ENCODE data around the gene AIF1. TPM values are rescaled to one million over a fixed set of nuclear protein-coding genes. Genes with fewer than 3 reads are reported as not detected.
A peak's percentile ranks its signal among the peaks of the same experiment; 100 is the strongest.
"Not testable (repeated sequence)": the region's sequence is repeated elsewhere in the genome, so short reads cannot be mapped to it uniquely, and the experiment has no call there.

Gene AIF1
- total and polyA plus RNA-seq, 3 experiments from 2014 or later, result 33.2 to 35.6 (median 35.6) TPM

- not testable (repeated sequence) for DNase-seq; H3K27ac ChIP-seq (ENCODE audit: low read depth, low read length); H3K9me3 Mint-ChIP-seq; H3K9me3 ChIP-seq (ENCODE audit: low read length); H3K4me3 ChIP-seq (ENCODE audit: low read length); H3K27me3 ChIP-seq (ENCODE audit: insufficient read depth, low read length, poor library complexity, severe bottlenecking); H3K36me3 ChIP-seq (ENCODE audit: insufficient read depth, low read length); H3K27me3 Mint-ChIP-seq; H3K36me3 Mint-ChIP-seq
- H3K4me1 ChIP-seq (ENCODE audit: insufficient read depth, low read length), result peaks cover 71% of the 10 kb centered on the region
- Mint-ChIP-seq H3K27ac (peak overlapping the region in 7 of 8 donors; percentile 57 to 99 (median 88)), H3K4me1 (peaks cover 56 to 90% (median 85%) of the 10 kb centered on the region in 3 donors), H3K4me3 (peak overlapping the region in 4 of 7 donors; percentile 29 to 96 (median 88))
- CTCF ChIA-PET, result interaction anchor here (19.7 to 22.0 kb wide), 2 partner anchors 9 to 35 kb away, joined by 576 to 692 read pairs; partner anchors contain the start of genes ATP6V1G2, DDX39B, LST1 and LTA
- POLR2A ChIA-PET, result interaction anchor here (1.8 kb wide), 1 partner anchor 9 kb away, joined by 5 read pairs; the partner anchor contains the start of gene LTB
Observed at GRCh38 chr6:31590691-31591090, 24.3 kb upstream of the AIF1 start.

- Mint-ChIP-seq H3K27ac (peak overlapping the region; percentile 82 to 98 (median 93)), H3K4me1 (peaks cover 50 to 89% (median 80%) of the 10 kb centered on the region in 3 donors), H3K27me3 (peaks cover 0 to 2% of the 10 kb centered on the region in 2 donors), H3K9me3 (no peaks in the 10 kb centered on the region), H3K4me3 (peak overlapping the region; percentile 73 to 96 (median 89)), H3K36me3 (peaks cover 2 to 8% (median 4%) of the 10 kb centered on the region in 3 donors)
- H3K27ac ChIP-seq (ENCODE audit: low read depth, low read length), result peak overlapping the region; percentile 11
- peak overlapping the region; percentile 49 for H3K4me3 ChIP-seq (ENCODE audit: low read length)
- H3K9me3 ChIP-seq (ENCODE audit: low read length), result no peaks in the 10 kb centered on the region
- no peaks in the 10 kb centered on the region for H3K36me3 ChIP-seq (ENCODE audit: insufficient read depth, low read length)
- CTCF ChIA-PET, result interaction anchor here (0.7 to 22.0 kb wide), 4 partner anchors 11 to 98 kb away, joined by 3 to 692 read pairs (median 300); partner anchors contain the start of genes ATP6V1G2, DDX39B, LST1 and LTB
- POLR2A ChIA-PET, result interaction anchor here (0.7 to 3.3 kb wide), 7 partner anchors 10 to 77 kb away, joined by 3 to 70 read pairs (median 5); partner anchors contain the start of genes BAG6, LTB and LY6G5B
- DNase-seq, result no peak
- no peaks in the 10 kb centered on the region for H3K27me3 ChIP-seq (ENCODE audit: insufficient read depth, low read length, poor library complexity, severe bottlenecking)
- peaks cover 70% of the 10 kb centered on the region for H3K4me1 ChIP-seq (ENCODE audit: insufficient read depth, low read length)
Observed at GRCh38 chr6:31592396-31592771, 22.6 kb upstream of the AIF1 start.

GRCh38 chr6:31597006-31597405, 18.0 kb upstream of the AIF1 start:
- ChIA-PET CTCF (interaction anchor here (0.6 to 22.0 kb wide), 17 partner anchors 14 to 226 kb away, joined by 3 to 692 read pairs (median 5); partner anchors contain the start of genes ATP6V1G2, DDX39B, LST1 and LTA), POLR2A (interaction anchor here (0.6 to 4.8 kb wide), 8 partner anchors 15 to 102 kb away, joined by 3 to 91 read pairs (median 3); partner anchors contain the start of genes ATP6V1G2, LTB and NFKBIL1)
- Histone ChIP-seq H3K27me3 (ENCODE audit: insufficient read depth, low read length, poor library complexity, severe bottlenecking) (no peaks in the 10 kb centered on the region), H3K4me1 (ENCODE audit: insufficient read depth, low read length) (peaks cover 55% of the 10 kb centered on the region), H3K36me3 (ENCODE audit: insufficient read depth, low read length) (no peaks in the 10 kb centered on the region), H3K9me3 (ENCODE audit: low read length) (no peaks in the 10 kb centered on the region), H3K27ac (ENCODE audit: low read depth, low read length) (no peak overlapping the region), H3K4me3 (ENCODE audit: low read length) (no peak overlapping the region)
- H3K4me3 Mint-ChIP-seq, result peak overlapping the region in 6 of 7 donors; percentile 19 to 66 (median 40)
- H3K36me3 Mint-ChIP-seq, result no peaks in the 10 kb centered on the region
- H3K9me3 Mint-ChIP-seq, result no peaks in the 10 kb centered on the region
- peak in 3 of 5 donors; percentile 64 to 80 (median 67) for DNase-seq
- peaks cover 0 to 2% of the 10 kb centered on the region in 2 donors for H3K27me3 Mint-ChIP-seq
- H3K4me1 Mint-ChIP-seq, result peaks cover 38 to 54% (median 50%) of the 10 kb centered on the region in 3 donors
- peak overlapping the region in 7 of 8 donors; percentile 48 to 86 (median 73) for H3K27ac Mint-ChIP-seq

- ChIA-PET POLR2A (no interaction called here), CTCF (interaction anchor here (1.3 kb wide), 1 partner anchor 9 kb away, joined by 8 read pairs; no protein-coding TSS in a partner anchor)
- H3K27me3 ChIP-seq (ENCODE audit: insufficient read depth, low read length, poor library complexity, severe bottlenecking), result no peaks in the 10 kb centered on the region
- H3K27ac ChIP-seq (ENCODE audit: low read depth, low read length), result no peak overlapping the region
- no peak overlapping the region for H3K4me3 Mint-ChIP-seq
- no peak for DNase-seq
- no peaks in the 10 kb centered on the region for H3K9me3 Mint-ChIP-seq
- no peaks in the 10 kb centered on the region for H3K4me1 Mint-ChIP-seq
- H3K36me3 Mint-ChIP-seq, result peaks cover 0 to 1% (median 0%) of the 10 kb centered on the region in 3 donors
- no peaks in the 10 kb centered on the region for H3K36me3 ChIP-seq (ENCODE audit: insufficient read depth, low read length)
- H3K4me3 ChIP-seq (ENCODE audit: low read length), result no peak overlapping the region
- H3K4me1 ChIP-seq (ENCODE audit: insufficient read depth, low read length), result no peaks in the 10 kb centered on the region
- H3K27ac Mint-ChIP-seq, result peak overlapping the region in 1 of 8 donors; percentile 17
- no peaks in the 10 kb centered on the region for H3K9me3 ChIP-seq (ENCODE audit: low read length)
- peaks cover 0 to 2% of the 10 kb centered on the region in 2 donors for H3K27me3 Mint-ChIP-seq
Observed at GRCh38 chr6:31607317-31607716, 7.7 kb upstream of the AIF1 start.

GRCh38 chr6:31609519-31610406, 5.3 kb upstream of the AIF1 start:
- no peak for DNase-seq

GRCh38 chr6:31610968-31611367, 4.1 kb upstream of the AIF1 start:
- peaks cover 0 to 1% (median 0%) of the 10 kb centered on the region in 3 donors for H3K36me3 Mint-ChIP-seq
- H3K27me3 Mint-ChIP-seq, result peaks cover 0 to 3% of the 10 kb centered on the region in 2 donors
- Histone ChIP-seq H3K27me3 (ENCODE audit: insufficient read depth, low read length, poor library complexity, severe bottlenecking) (no peaks in the 10 kb centered on the region), H3K4me1 (ENCODE audit: insufficient read depth, low read length) (peaks cover 14% of the 10 kb centered on the region), H3K27ac (ENCODE audit: low read depth, low read length) (no peak overlapping the region), H3K9me3 (ENCODE audit: low read length) (no peaks in the 10 kb centered on the region), H3K4me3 (ENCODE audit: low read length) (no peak overlapping the region), H3K36me3 (ENCODE audit: insufficient read depth, low read length) (no peaks in the 10 kb centered on the region)
- H3K9me3 Mint-ChIP-seq, result no peaks in the 10 kb centered on the region
- POLR2A ChIA-PET, result no interaction called here
- peaks cover 12 to 15% (median 15%) of the 10 kb centered on the region in 3 donors for H3K4me1 Mint-ChIP-seq
- CTCF ChIA-PET, result interaction anchor here (1.2 to 1.8 kb wide), 2 partner anchors 13 to 60 kb away, joined by 4 to 8 read pairs; no protein-coding TSS in a partner anchor
- no peak overlapping the region for H3K4me3 Mint-ChIP-seq
- DNase-seq, result no peak
- no peak overlapping the region for H3K27ac Mint-ChIP-seq

More at GRCh38 chr6:31609519-31610406, 5.3 kb upstream of the AIF1 start:
- H3K27ac ChIP-seq (ENCODE audit: low read depth, low read length), result no peak overlapping the region
- ChIA-PET POLR2A (interaction anchor here (0.7 kb wide), 1 partner anchor 9 kb away, joined by 4 read pairs; no protein-coding TSS in a partner anchor), CTCF (interaction anchor here (1.0 to 2.1 kb wide), 3 partner anchors 11 to 58 kb away, joined by 4 to 15 read pairs (median 8); partner anchors contain the start of gene C6orf47)
- Mint-ChIP-seq H3K36me3 (peaks cover 0 to 1% (median 0%) of the 10 kb centered on the region in 3 donors), H3K9me3 (no peaks in the 10 kb centered on the region), H3K4me1 (peaks cover 2 to 3% (median 3%) of the 10 kb centered on the region in 3 donors), H3K4me3 (no peak overlapping the region), H3K27me3 (no peaks in the 10 kb centered on the region), H3K27ac (peak overlapping the region in 1 of 8 donors; percentile 46)
- no peaks in the 10 kb centered on the region for H3K36me3 ChIP-seq (ENCODE audit: insufficient read depth, low read length)
- no peaks in the 10 kb centered on the region for H3K27me3 ChIP-seq (ENCODE audit: insufficient read depth, low read length, poor library complexity, severe bottlenecking)
- H3K4me1 ChIP-seq (ENCODE audit: insufficient read depth, low read length), result peaks cover 2% of the 10 kb centered on the region
- H3K9me3 ChIP-seq (ENCODE audit: low read length), result no peaks in the 10 kb centered on the region
- no peak overlapping the region for H3K4me3 ChIP-seq (ENCODE audit: low read length)

GRCh38 chr6:31614075-31614619, 887 bp upstream of the AIF1 start:
- CTCF ChIA-PET, result interaction anchor here (1.9 kb wide), 1 partner anchor 15 kb away, joined by 6 read pairs; no protein-coding TSS in a partner anchor
- Histone ChIP-seq H3K27ac (ENCODE audit: low read depth, low read length) (no peak overlapping the region), H3K9me3 (ENCODE audit: low read length) (no peaks in the 10 kb centered on the region), H3K27me3 (ENCODE audit: insufficient read depth, low read length, poor library complexity, severe bottlenecking) (no peaks in the 10 kb centered on the region), H3K4me1 (ENCODE audit: insufficient read depth, low read length) (peaks cover 25% of the 10 kb centered on the region), H3K4me3 (ENCODE audit: low read length) (no peak overlapping the region), H3K36me3 (ENCODE audit: insufficient read depth, low read length) (no peaks in the 10 kb centered on the region)
- peak overlapping the region in 1 of 8 donors; percentile 47 for H3K27ac Mint-ChIP-seq
- POLR2A ChIA-PET, result no interaction called here
- no peak for DNase-seq
- H3K27me3 Mint-ChIP-seq, result peaks cover 0 to 3% of the 10 kb centered on the region in 2 donors
- H3K4me1 Mint-ChIP-seq, result peaks cover 20 to 29% (median 27%) of the 10 kb centered on the region in 3 donors
- peaks cover 0 to 1% (median 0%) of the 10 kb centered on the region in 3 donors for H3K36me3 Mint-ChIP-seq
- peak overlapping the region in 1 of 7 donors; percentile 62 for H3K4me3 Mint-ChIP-seq
- H3K9me3 Mint-ChIP-seq, result no peaks in the 10 kb centered on the region

All from CD8-positive, alpha-beta memory T cell (primary cell).